NK-92 (cell line): ENCODE measurements around the gene CHMP2A.
"Not testable (repeated sequence)": the region's sequence is repeated elsewhere in the genome, so short reads cannot be mapped to it uniquely, and the experiment has no call there.

ENCODE experiments used
- DNase-seq: peaks from one replicate; lab custom pipeline; 2025; ENCODE audit not compliant: unreplicated experiment; lab: John Stamatoyannopoulos, UW

Gene CHMP2A

DNA sequence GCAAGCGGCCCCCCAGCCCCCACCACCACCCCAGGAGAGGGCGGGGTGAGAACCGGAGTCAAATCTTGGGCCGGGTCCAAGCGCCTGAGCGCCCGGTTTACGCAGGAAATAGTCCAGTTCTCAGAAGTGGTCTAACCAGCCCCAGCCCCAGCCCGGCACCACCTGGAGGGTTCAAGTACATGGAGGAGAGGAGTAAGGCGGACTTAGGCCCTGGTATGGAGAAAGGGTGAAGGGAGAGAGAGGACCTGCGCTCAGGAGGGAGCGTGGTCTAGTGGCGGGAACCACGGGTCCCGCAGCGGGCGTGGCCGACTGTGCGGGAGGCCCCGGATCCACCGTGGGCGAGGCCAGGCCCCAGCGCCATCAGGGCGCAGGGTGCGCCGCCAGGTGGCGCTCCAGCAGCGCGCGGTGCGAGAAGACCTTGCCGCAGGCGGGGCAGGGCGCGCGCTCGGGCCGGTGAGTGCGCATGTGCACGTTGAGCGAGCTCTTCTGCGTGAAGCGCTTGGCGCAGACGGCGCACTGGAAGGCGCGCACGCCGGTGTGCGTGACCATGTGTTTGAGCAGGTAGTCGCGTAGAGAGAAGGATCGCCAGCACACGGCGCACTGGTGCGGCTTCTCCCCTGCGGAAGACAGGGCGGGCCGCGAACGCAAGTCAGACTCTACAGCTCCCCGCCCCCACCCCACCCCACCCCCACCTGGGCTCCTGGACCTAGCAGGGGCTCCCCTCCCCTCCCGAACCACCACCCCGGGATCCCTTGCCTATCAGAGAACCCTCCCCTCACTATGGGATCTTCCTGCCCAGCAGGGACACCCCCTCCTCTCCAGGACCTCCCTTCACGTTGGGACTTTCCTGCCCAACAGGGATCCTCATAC is 41.0 kb downstream of the CHMP2A start:
- peak; percentile 56 for DNase-seq

DNA sequence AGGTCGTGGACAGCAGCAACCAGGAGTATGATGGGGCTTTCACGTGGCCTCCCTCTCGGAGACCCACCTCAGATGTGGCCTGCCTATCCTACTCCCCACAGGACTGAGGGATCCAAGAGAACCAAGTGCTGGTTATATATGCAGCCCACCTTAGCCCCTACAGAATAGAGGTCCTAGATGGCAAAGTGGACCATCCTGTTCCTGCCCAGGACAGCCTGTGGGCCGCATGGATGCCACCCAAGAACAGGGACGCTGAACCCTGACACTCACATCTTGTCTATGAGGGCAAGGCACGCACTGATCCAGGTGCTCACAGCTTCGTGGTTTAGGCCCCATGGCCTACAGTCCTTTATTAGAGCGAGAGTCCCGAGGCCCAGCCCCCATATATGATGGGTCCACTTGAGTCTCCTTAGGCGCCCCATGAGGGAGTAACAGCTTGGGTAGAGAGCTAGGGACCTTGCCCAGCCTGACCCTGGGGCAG is 41.7 kb downstream of the CHMP2A start:
- DNase-seq = no peak

DNA sequence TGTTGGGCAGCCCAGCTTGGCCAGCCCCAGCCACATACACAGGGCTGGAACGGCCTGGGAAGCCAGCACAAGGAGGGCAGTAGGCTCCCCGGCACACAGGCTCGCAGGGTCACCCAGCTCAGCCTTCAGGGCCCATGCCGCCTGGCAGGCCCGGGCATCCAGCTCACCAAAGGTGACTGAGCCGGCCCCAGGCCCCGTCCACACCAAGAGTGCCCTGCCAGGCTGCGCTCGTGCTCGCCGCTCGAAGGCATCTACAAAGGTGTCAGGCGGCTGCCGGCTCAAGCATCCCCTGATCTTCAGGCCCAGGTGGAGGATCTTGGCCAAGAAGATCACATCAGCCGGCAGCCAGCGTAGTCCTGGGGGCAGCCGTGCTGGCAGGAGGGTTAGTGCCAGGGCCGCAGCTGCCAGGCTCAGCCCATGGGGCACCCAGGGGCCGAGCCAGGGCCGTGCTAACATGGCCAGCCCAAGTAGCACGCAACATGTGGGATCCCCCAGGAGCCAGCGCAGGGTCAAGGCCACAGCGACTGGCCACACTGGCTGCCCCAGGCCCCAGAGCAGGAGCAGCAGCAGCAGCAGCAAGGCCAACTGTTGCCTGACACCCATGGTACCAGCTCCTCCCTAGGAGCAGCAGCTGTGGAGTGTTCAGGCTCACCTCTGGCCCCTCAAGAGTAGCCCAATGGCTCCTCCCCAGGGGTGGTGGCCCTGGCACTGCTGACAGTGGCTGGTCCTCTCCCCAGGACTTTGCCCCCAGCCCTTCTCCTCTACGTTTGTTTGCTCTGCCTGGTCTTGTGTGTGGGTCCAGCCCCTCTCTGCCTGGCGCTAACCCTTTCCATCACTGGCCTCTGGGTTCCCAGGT is 43.3 kb downstream of the CHMP2A start, which contains the start of gene SLC27A5:
Gene SLC27A5 (minus strand): TSS at position 640 of the 856 bp plus-strand sequence. CDS start 37 bp downstream, at position 603.
- DNase-seq = no peak

DNA sequence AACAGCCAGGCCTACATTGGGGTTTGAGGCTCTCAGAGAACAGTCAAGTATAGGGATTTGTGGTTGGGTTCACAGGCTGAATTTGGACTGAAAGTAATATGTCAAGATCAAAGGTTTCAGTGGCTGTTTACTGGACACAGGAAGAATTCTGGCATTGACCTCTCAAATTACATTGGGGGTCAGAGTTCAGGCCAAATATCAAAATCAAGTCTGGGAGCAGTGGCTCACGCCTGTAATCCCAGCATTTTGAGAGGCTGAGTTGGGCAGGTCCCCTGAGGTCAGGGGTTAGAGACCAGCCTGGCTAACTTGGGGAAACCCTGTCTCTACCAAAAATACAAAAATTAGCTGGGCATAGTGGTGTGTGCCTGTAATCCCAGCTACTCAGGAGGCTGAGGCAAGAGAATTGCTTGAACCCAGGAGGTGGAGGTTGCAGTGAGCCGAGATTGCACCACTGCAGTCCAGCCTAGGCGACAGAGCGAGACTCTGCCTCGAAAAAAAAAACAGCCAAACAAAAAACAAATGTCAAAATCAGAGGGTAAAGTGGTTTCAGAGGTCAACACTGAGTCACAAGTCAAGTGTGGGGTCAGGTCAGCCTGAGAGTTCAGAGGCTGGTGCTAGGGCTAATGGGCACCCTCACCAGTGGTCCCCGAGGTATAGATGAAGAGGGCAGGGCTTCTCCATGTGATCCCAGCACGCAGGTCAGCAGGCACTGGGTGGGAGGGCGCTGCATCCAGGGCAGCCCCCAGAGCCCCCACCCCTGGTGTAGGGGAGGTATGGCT is 44.6 kb downstream of the CHMP2A start:
- no peak for DNase-seq

DNA sequence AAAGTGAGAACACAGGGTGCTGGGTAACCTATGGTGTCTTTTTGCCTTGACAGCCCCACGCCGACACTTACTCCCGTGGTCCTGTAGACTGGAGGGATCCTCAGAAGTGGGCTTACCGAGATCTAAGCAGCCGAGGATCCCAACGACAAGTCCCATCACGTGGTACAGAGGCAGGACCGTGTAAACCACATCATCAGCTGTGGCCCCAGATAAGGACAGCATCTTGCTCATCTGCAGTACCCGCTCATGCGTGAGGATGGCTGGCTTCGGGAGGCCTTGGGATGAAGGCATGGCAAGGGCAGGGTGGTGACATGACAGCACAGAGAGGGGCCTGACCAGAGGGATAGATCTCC is 45.2 kb downstream of the CHMP2A start:
- DNase-seq = no peak

DNA sequence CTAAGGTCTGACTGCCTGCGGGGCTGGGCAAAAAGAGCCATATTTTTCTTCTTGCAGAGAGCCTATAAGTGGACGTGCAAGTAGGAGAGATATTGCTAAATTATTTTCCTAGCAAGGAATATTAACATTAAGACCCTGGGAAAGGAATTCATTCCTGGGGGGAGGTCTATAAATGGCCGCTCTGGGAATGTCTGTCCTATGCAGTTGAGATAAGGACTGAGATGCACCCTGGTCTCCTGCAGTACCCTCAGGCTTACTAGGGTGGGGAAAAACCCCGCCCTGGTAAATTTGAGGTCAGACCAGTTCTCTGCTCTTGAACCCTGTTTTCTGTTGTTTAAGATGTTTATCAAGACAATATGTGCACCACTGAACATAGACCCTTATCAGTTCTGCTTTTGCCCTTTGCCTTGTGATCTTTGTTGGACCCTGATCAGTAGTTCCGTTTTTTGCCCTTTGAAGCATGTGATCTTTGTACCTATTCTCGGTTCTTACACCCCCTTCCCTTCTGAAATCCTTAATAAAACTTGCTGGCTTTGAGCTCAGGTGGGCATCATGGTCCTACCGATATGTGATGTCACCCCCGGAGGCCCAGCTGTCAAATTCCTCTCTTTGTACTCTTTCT is 47.2 kb downstream of the CHMP2A start:
- not testable (repeated sequence) for DNase-seq
